GM23248 (cell line): Measurements from ENCODE around the gene FCHSD1. TPM values are rescaled to one million over a fixed set of nuclear protein-coding genes. Genes with fewer than 3 reads are reported as not detected.

Experiments used
- DNase-seq: peaks from one replicate; pipeline ENCODE4 v3.0.0-alpha.2; 2015
- H2AFZ ChIP-seq: fragments of 200-600 bp; sonication (generic); 2 replicates; pipeline ENCODE4 v1.6.1; 2016; ENCODE audit warnings: antibody characterized with exemption
- H3F3A ChIP-seq: fragments of 200-600 bp; sonication (generic); 2 replicates; pipeline ENCODE4 v1.6.1; 2016; ENCODE audit warnings: mild to moderate bottlenecking, antibody characterized with exemption, mixed run types; ENCODE audit not compliant: insufficient read depth
- H3K27ac ChIP-seq: fragments of 200-600 bp; sonication (generic); 2 replicates; pipeline ENCODE4 v1.5.1; 2016; ENCODE audit warnings: mild to moderate bottlenecking
- H3K27me3 ChIP-seq: fragments of 200-600 bp; sonication (generic); replicated peaks from 2 replicates; pipeline ENCODE4 v1.6.1; 2016; ENCODE audit warnings: mild to moderate bottlenecking; ENCODE audit not compliant: insufficient read depth
- H3K36me3 ChIP-seq: fragments of 200-600 bp; sonication (generic); 2 replicates; pipeline ENCODE4 v1.6.1; 2016; ENCODE audit warnings: low read depth, mild to moderate bottlenecking
- H3K4me1 ChIP-seq: fragments of 200-600 bp; sonication (generic); 2 replicates; pipeline ENCODE4 v1.6.1; 2016; ENCODE audit warnings: mild to moderate bottlenecking; ENCODE audit not compliant: insufficient read depth
- H3K4me2 ChIP-seq: fragments of 200-600 bp; sonication (generic); one replicate; pipeline ENCODE4 v1.6.1; 2016; ENCODE audit warnings: mild to moderate bottlenecking; ENCODE audit not compliant: unreplicated experiment
- H3K4me3 ChIP-seq: fragments of 200-600 bp; sonication (generic); 2 replicates; pipeline ENCODE4 v1.5.1; 2016; ENCODE audit warnings: mild to moderate bottlenecking
- H3K79me2 ChIP-seq: fragments of 200-600 bp; sonication (generic); 2 replicates; pipeline ENCODE4 v1.6.1; 2016; ENCODE audit warnings: mild to moderate bottlenecking; ENCODE audit not compliant: insufficient read depth
- H3K9ac ChIP-seq: fragments of 200-600 bp; sonication (generic); 2 replicates; pipeline ENCODE4 v1.6.1; 2016; ENCODE audit warnings: mild to moderate bottlenecking
- H3K9me2 ChIP-seq: fragments of 200-600 bp; sonication (generic); 2 replicates; pipeline ENCODE4 v1.6.1; 2016; ENCODE audit warnings: mixed run types, mild to moderate bottlenecking, moderate library complexity; ENCODE audit not compliant: insufficient read depth
- H3K9me3 ChIP-seq: fragments of 200-600 bp; sonication (generic); one replicate; pipeline ENCODE4 v1.6.1; 2017; ENCODE audit warnings: low read depth
- H4K20me1 ChIP-seq: fragments of 200-600 bp; sonication (generic); 2 replicates; pipeline ENCODE4 v1.6.0; 2016; ENCODE audit not compliant: insufficient read depth
- EZH2 ChIP-seq: fragments of 200-600 bp; sonication (generic); IDR thresholded peaks from 2 replicates; pipeline ENCODE4 v1.6.1; 2018; ENCODE audit warnings: antibody characterized with exemption, mild to moderate bottlenecking; ENCODE audit not compliant: insufficient read depth, poor library complexity, severe bottlenecking
- EZH2phosphoT487 ChIP-seq: fragments of 200-600 bp; sonication (generic); IDR thresholded peaks from 2 replicates; pipeline ENCODE4 v1.6.1; 2018; ENCODE audit warnings: antibody characterized with exemption, moderate library complexity, mild to moderate bottlenecking, low read depth; ENCODE audit not compliant: insufficient read depth
- WGBS, 2 experiments: methylation state at CpG; one replicate each; pipeline ENCODE4 v1.1.6; 2015 to 2017; ENCODE audit warnings: low lambda C conversion rate in 2 of 2, low coverage in 1 of 2; ENCODE audit errors: missing lambda C conversion rate in 2 of 2; 5-methylcytosine and 5-hydroxymethylcytosine counted together
- in situ Hi-C: fragments of 300-500 bp; cut with MboI; formaldehyde crosslinking; loops from 2 replicates; pipeline ENCODE4 v1.15.0; 2020
- polyA plus RNA-seq: library from polyadenylated mRNA; unstranded; fragments of >200 nt; fragmentation: Nextera tagmentation; extraction: Ambion mirVana; gene quantifications from 2 replicates; pipeline ENCODE4 v1.2.1, GENCODE V29; 2016
- total RNA-seq: library from RNA; depleted of rRNA; stranded (reverse); fragments of >200 nt; shearing (Covaris generic); gene quantifications from 2 replicates; pipeline ENCODE4 v1.2.3, GENCODE V29; 2014

FCHSD1 gene
- total and polyA plus RNA-seq, 2 experiments from 2014 or later: 23.8 to 32.0 TPM

- H3K9me3 ChIP-seq: no peaks in the 10 kb centered on the region
- no peaks in the 10 kb centered on the region for H3K79me2 ChIP-seq
- no peak overlapping the region for H3K4me2 ChIP-seq
- TF ChIP-seq EZH2 (no peak), EZH2phosphoT487 (no peak)
- peaks cover 13% of the 10 kb centered on the region; the same call in 1 of the 2 replicates for H3K4me1 ChIP-seq
- no peaks in the 10 kb centered on the region for H3K9me2 ChIP-seq
- H2AFZ ChIP-seq: no peak overlapping the region
- in situ Hi-C loops: no loop called here
- no peak overlapping the region for H3K9ac ChIP-seq
- no peaks in the 10 kb centered on the region for H4K20me1 ChIP-seq
- H3K36me3 ChIP-seq: no peaks in the 10 kb centered on the region
- H3K4me3 ChIP-seq: no peak overlapping the region
- peak; percentile 69 for DNase-seq
- no peak overlapping the region for H3K27ac ChIP-seq
- peaks cover 10% of the 10 kb centered on the region; the same call in 1 of the 2 replicates for H3F3A ChIP-seq
- WGBS, 2 experiments: 22% methylated on average over 10 to 13 of the region's 13 CpGs
- no peaks in the 10 kb centered on the region for H3K27me3 ChIP-seq
These were observed 13.7 kb upstream of the FCHSD1 start for GRCh38 chr5:141664733-141665461.

- H3K9me2 ChIP-seq: no peaks in the 10 kb centered on the region
- peaks cover 8% of the 10 kb centered on the region for H3F3A ChIP-seq
- H3K4me1 ChIP-seq: 0 out of 2 replicates have a peak, but pooled peaks cover 1% of the 10 kb centered on the region
- no peak overlapping the region for H3K9ac ChIP-seq
- H4K20me1 ChIP-seq: no peaks in the 10 kb centered on the region
- no peak overlapping the region for H3K4me3 ChIP-seq
- TF ChIP-seq EZH2 (no peak), EZH2phosphoT487 (no peak)
- H3K27ac ChIP-seq: no peak overlapping the region
- no peaks in the 10 kb centered on the region for H3K79me2 ChIP-seq
- H3K36me3 ChIP-seq: no peaks in the 10 kb centered on the region
- in situ Hi-C loops: no loop called here
- WGBS, 2 experiments: 90 to 94% methylated on average over 8 of the region's 8 CpGs
- no peaks in the 10 kb centered on the region for H3K9me3 ChIP-seq
- H3K4me2 ChIP-seq: no peak overlapping the region
- H2AFZ ChIP-seq: no peak overlapping the region
- DNase-seq: no peak
- no peaks in the 10 kb centered on the region for H3K27me3 ChIP-seq
These were observed 12.3 kb upstream of the FCHSD1 start for GRCh38 chr5:141663506-141663905.

- Histone ChIP-seq H3K27ac (no peak overlapping the region), H3K79me2 (no peaks in the 10 kb centered on the region), H3K27me3 (no peaks in the 10 kb centered on the region), H2AFZ (no peak overlapping the region), H3K4me2 (no peak overlapping the region), H3K9ac (no peak overlapping the region), H3K4me3 (no peak overlapping the region), H3K4me1 (0 out of 2 replicates have a peak, but pooled peaks cover 6% of the 10 kb centered on the region), H3K36me3 (no peaks in the 10 kb centered on the region), H4K20me1 (no peaks in the 10 kb centered on the region), H3K9me3 (no peaks in the 10 kb centered on the region), H3K9me2 (no peaks in the 10 kb centered on the region), H3F3A (peaks cover 10% of the 10 kb centered on the region)
- in situ Hi-C loops: no loop called here
- no peak for DNase-seq
- no peak for TF ChIP-seq EZH2
- no peak for TF ChIP-seq EZH2phosphoT487
- 81% methylated on average over 17 of the region's 17 CpGs for WGBS, 2 experiments
These were observed 10.8 kb upstream of the FCHSD1 start for GRCh38 chr5:141662028-141662427.

- H3F3A ChIP-seq: peaks cover 6% of the 10 kb centered on the region; the same call in 1 of the 2 replicates
- peak; percentile 92 for DNase-seq
- no peaks in the 10 kb centered on the region for H4K20me1 ChIP-seq
- no peak overlapping the region for H3K4me2 ChIP-seq
- no peaks in the 10 kb centered on the region for H3K9me2 ChIP-seq
- 69 to 70% methylated on average over 8 of the region's 8 CpGs for WGBS, 2 experiments
- in situ Hi-C loops: no loop called here
- no peaks in the 10 kb centered on the region for H3K27me3 ChIP-seq
- no peak overlapping the region for H3K4me3 ChIP-seq
- no peaks in the 10 kb centered on the region for H3K9me3 ChIP-seq
- no peaks in the 10 kb centered on the region for H3K36me3 ChIP-seq
- H3K9ac ChIP-seq: no peak overlapping the region
- no peak overlapping the region for H3K27ac ChIP-seq
- H3K4me1 ChIP-seq: peaks cover 18% of the 10 kb centered on the region
- no peaks in the 10 kb centered on the region for H3K79me2 ChIP-seq
- no peak for TF ChIP-seq EZH2
- TF ChIP-seq EZH2phosphoT487: no peak
- no peak overlapping the region for H2AFZ ChIP-seq
These were observed 6.8 kb upstream of the FCHSD1 start for GRCh38 chr5:141657937-141658545.
